Activated gamma-delta T cell (primary cell): ENCODE data around the gene RAPH1.

ENCODE experiments used
- DNase-seq: peaks from one replicate; lab custom pipeline; 2025; lab: John Stamatoyannopoulos, UW

The RAPH1 gene

GRCh38 chr2:203484266-203485112 lies 50.6 kb downstream of the RAPH1 start:
- no peak for DNase-seq

GRCh38 chr2:203480623-203481022 lies 54.5 kb downstream of the RAPH1 start:
- no peak for DNase-seq

- no peak for DNase-seq
These were observed 58.2 kb downstream of the RAPH1 start for GRCh38 chr2:203476881-203477280.

- no peak for DNase-seq
These were observed 63.8 kb downstream of the RAPH1 start for GRCh38 chr2:203471323-203471722.

- no peak for DNase-seq
These were observed 64.7 kb downstream of the RAPH1 start for GRCh38 chr2:203470371-203470770.

GRCh38 chr2:203469546-203469945 lies 65.6 kb downstream of the RAPH1 start:
- no peak for DNase-seq

GRCh38 chr2:203463266-203463678 lies 71.8 kb downstream of the RAPH1 start:
- no peak for DNase-seq

GRCh38 chr2:203462308-203462707 lies 72.8 kb downstream of the RAPH1 start:
- DNase-seq, result no peak

GRCh38 chr2:203461746-203462145 lies 73.4 kb downstream of the RAPH1 start:
- no peak for DNase-seq

- DNase-seq, result no peak
These were observed 79.9 kb downstream of the RAPH1 start for GRCh38 chr2:203455209-203455608.

GRCh38 chr2:203453858-203454451 lies 81.1 kb downstream of the RAPH1 start:
- no peak for DNase-seq

GRCh38 chr2:203451689-203452088 lies 83.4 kb downstream of the RAPH1 start:
- DNase-seq, result no peak

GRCh38 chr2:203451011-203451410 lies 84.1 kb downstream of the RAPH1 start:
- DNase-seq, result no peak

- no peak for DNase-seq
These were observed 84.5 kb downstream of the RAPH1 start for GRCh38 chr2:203450561-203450960.

- no peak for DNase-seq
These were observed 88.3 kb downstream of the RAPH1 start for GRCh38 chr2:203446780-203447179.

- DNase-seq, result no peak
These were observed 89.0 kb downstream of the RAPH1 start for GRCh38 chr2:203446071-203446481.

GRCh38 chr2:203444738-203445137 lies 90.4 kb downstream of the RAPH1 start:
- DNase-seq, result no peak

- DNase-seq, result no peak
These were observed 92.6 kb downstream of the RAPH1 start for GRCh38 chr2:203442463-203442862.

GRCh38 chr2:203441463-203441862 lies 93.6 kb downstream of the RAPH1 start:
- DNase-seq, result no peak

- no peak for DNase-seq
These were observed 94.4 kb downstream of the RAPH1 start for GRCh38 chr2:203440671-203441070.

- DNase-seq, result no peak
These were observed 96.6 kb downstream of the RAPH1 start for GRCh38 chr2:203438528-203438927.

- DNase-seq, result no peak
These were observed 97.6 kb downstream of the RAPH1 start for GRCh38 chr2:203437511-203437910.

GRCh38 chr2:203436496-203436895 lies 98.6 kb downstream of the RAPH1 start:
- DNase-seq, result no peak

- no peak for DNase-seq
These were observed 102.3 kb downstream of the RAPH1 start for GRCh38 chr2:203432811-203433210.
